A673 (cell line): ENCODE results near the gene POU2AF3. TPM values are rescaled to one million over a fixed set of nuclear protein-coding genes. Genes with fewer than 3 reads are reported as not detected.
A peak's percentile ranks its signal among the peaks of the same experiment; 100 is the strongest.

Source experiments
- BruUV-seq: library from RNA; stranded (reverse); fragments of 400-500 nt; replicated peaks from 2 replicates; lab custom pipeline; 2021; lab: Mats Ljungman, UMichigan
- CTCF ChIA-PET: fragments of 300-600 bp; sonication (Branson Sonifier 250); formaldehyde crosslinking; loops from one replicate; lab custom pipeline; 2022; ENCODE audit warnings: antibody characterized with exemption; lab: Charles Lee
- POLR2A ChIA-PET: fragments of 300-600 bp; sonication (Branson Sonifier 250); formaldehyde crosslinking; loops from one replicate; lab custom pipeline; 2022; ENCODE audit warnings: antibody characterized with exemption; ENCODE audit not compliant: low non-redundant PET; lab: Charles Lee
- DNase-seq: peaks from one replicate; pipeline ENCODE4 v3.0.0-alpha.2; 2015; ENCODE audit warnings: low spot score
- H3K27ac ChIP-seq: fragments of 200-600 bp; sonication (generic); 2 replicates; pipeline ENCODE4 v1.5.1; 2016; ENCODE audit warnings: mixed run types, low read depth, mild to moderate bottlenecking, mixed read lengths, antibody characterized with exemption, low read length; ENCODE audit not compliant: poor library complexity, severe bottlenecking
- H3K27me3 ChIP-seq: fragments of 200-600 bp; sonication (generic); replicated peaks from 2 replicates; pipeline ENCODE4 v1.6.1; 2017; ENCODE audit warnings: mixed run types, low read depth, mild to moderate bottlenecking, mixed read lengths, antibody characterized with exemption, low read length; ENCODE audit not compliant: insufficient read depth, poor library complexity
- H3K36me3 ChIP-seq: fragments of 200-600 bp; sonication (generic); 2 replicates; pipeline ENCODE4 v1.6.1; 2016; ENCODE audit warnings: mixed run types, mild to moderate bottlenecking, mixed read lengths, antibody characterized with exemption, low read length; ENCODE audit not compliant: insufficient read depth, poor library complexity, severe bottlenecking
- H3K4me1 ChIP-seq: fragments of 200-600 bp; sonication (generic); 2 replicates; pipeline ENCODE4 v1.6.1; 2017; ENCODE audit warnings: mixed run types, mild to moderate bottlenecking, mixed read lengths, antibody characterized with exemption, low read length; ENCODE audit not compliant: insufficient read depth, poor library complexity, severe bottlenecking
- H3K4me3 ChIP-seq: fragments of 200-600 bp; sonication (generic); 2 replicates; pipeline ENCODE4 v1.5.1; 2016; ENCODE audit warnings: low read depth, mixed run types, mild to moderate bottlenecking, mixed read lengths, low read length; ENCODE audit not compliant: poor library complexity, severe bottlenecking
- H3K9me3 ChIP-seq: fragments of 200-600 bp; sonication (generic); 2 replicates; pipeline ENCODE4 v1.6.1; 2016; ENCODE audit warnings: mixed run types, low read depth, mild to moderate bottlenecking, mixed read lengths, antibody characterized with exemption, low read length; ENCODE audit not compliant: poor library complexity, severe bottlenecking
- EZH2 ChIP-seq: fragments of 200-600 bp; sonication (generic); IDR thresholded peaks from 2 replicates; pipeline ENCODE4 v1.6.1; 2017; ENCODE audit warnings: borderline replicate concordance, low read depth, mild to moderate bottlenecking, mixed read lengths, antibody characterized with exemption, low read length; ENCODE audit not compliant: poor library complexity, severe bottlenecking
- intact Hi-C: fragments of 100-400 bp; cut with micrococcal nuclease; formaldehyde crosslinking; loops from one replicate; pipeline ENCODE4 v1.10.0; 2022; ENCODE audit not compliant: unreplicated experiment
- total RNA-seq: library from RNA; stranded (reverse); gene quantifications from 2 replicates; pipeline ENCODE4 v1.2.3, GENCODE V29; 2021
- TF ChIP-seq, protein P1 (sequence below): fragments of 300-800, 200-600 bp; sonication (generic); conservative IDR thresholded peaks from 2 replicates; pipeline ENCODE4 v1.5.1; 2017; ENCODE audit warnings: low read depth, mild to moderate bottlenecking, antibody characterized with exemption, low read length, moderate library complexity, mixed read lengths

POU2AF3 gene
- total RNA-seq, 1 experiment from 2014 or later = 0.77 TPM

DNA sequence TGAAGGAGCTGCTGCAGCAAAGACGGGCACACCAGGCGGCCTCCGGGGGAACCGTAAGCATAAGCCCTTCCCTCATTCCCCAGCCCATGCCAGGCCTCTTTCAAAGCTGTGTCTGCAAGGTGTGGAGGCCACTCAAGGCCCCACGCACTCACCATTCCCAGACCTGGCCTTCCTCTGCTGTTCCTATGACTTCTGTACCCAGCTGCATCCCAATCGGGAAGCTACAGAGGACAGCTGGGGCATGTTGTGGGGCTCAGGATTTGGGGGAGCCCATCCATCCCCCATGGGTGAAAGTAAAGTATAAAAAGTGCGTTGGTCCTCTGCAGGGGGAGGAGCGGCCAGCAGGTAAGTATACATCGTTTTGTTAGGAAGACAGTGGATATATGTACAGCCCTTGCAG lies 2.2 kb downstream of the POU2AF3 start:
- no peak for DNase-seq
- CTCF ChIA-PET = no interaction called here
- no peak overlapping the region for H3K4me3 ChIP-seq
- POLR2A ChIA-PET = no interaction called here
- intact Hi-C loops = no loop called here
- peaks cover 27% of the 10 kb centered on the region for H3K4me1 ChIP-seq
- H3K27me3 ChIP-seq = no peaks in the 10 kb centered on the region
- TF ChIP-seq, protein P1, sequence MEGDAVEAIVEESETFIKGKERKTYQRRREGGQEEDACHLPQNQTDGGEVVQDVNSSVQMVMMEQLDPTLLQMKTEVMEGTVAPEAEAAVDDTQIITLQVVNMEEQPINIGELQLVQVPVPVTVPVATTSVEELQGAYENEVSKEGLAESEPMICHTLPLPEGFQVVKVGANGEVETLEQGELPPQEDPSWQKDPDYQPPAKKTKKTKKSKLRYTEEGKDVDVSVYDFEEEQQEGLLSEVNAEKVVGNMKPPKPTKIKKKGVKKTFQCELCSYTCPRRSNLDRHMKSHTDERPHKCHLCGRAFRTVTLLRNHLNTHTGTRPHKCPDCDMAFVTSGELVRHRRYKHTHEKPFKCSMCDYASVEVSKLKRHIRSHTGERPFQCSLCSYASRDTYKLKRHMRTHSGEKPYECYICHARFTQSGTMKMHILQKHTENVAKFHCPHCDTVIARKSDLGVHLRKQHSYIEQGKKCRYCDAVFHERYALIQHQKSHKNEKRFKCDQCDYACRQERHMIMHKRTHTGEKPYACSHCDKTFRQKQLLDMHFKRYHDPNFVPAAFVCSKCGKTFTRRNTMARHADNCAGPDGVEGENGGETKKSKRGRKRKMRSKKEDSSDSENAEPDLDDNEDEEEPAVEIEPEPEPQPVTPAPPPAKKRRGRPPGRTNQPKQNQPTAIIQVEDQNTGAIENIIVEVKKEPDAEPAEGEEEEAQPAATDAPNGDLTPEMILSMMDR = no peak
- TF ChIP-seq EZH2 = no peak
- no peaks in the 10 kb centered on the region for H3K36me3 ChIP-seq
- H3K27ac ChIP-seq = no peak overlapping the region
- H3K9me3 ChIP-seq = no peaks in the 10 kb centered on the region
- BruUV-seq = no TSS peak

- ChIA-PET CTCF (no interaction called here), POLR2A (no interaction called here)
- peaks cover 27% of the 10 kb centered on the region for H3K4me1 ChIP-seq
- H3K27me3 ChIP-seq = no peaks in the 10 kb centered on the region
- peak; percentile 24 for DNase-seq
- intact Hi-C loops = no loop called here
- no peak overlapping the region for H3K4me3 ChIP-seq
- H3K9me3 ChIP-seq = no peaks in the 10 kb centered on the region
- no peak overlapping the region for H3K27ac ChIP-seq
- no peaks in the 10 kb centered on the region for H3K36me3 ChIP-seq
- no TSS peak for BruUV-seq
- no peak for TF ChIP-seq EZH2
- TF ChIP-seq, protein P1 = no peak
These were observed 2.9 kb downstream of the POU2AF3 start for GRCh38 chr11:111301004-111301841.

DNA sequence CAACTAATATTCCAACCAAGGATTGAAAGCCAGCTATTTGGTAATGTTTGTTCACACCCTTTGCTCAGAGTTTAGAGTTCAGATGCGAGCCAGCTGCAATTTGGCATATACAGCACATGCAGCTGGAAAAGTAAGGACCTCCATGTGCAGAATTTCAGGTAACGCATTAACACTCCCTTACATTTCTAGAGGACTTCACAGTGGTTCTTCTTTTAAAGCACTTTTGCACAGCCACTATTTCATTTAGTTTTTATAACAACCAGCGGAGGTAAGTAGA lies 3.4 kb downstream of the POU2AF3 start:
- H3K4me3 ChIP-seq = no peak overlapping the region
- no peak for DNase-seq
- BruUV-seq = no TSS peak
- intact Hi-C loops = no loop called here
- TF ChIP-seq, protein P1 = no peak
- TF ChIP-seq EZH2 = no peak
- no peaks in the 10 kb centered on the region for H3K36me3 ChIP-seq
- no peaks in the 10 kb centered on the region for H3K27me3 ChIP-seq
- CTCF ChIA-PET = no interaction called here
- H3K27ac ChIP-seq = no peak overlapping the region
- H3K9me3 ChIP-seq = no peaks in the 10 kb centered on the region
- H3K4me1 ChIP-seq = peaks cover 27% of the 10 kb centered on the region
- POLR2A ChIA-PET = no interaction called here
